ENCODE data around the gene PTPN7. TPM values are rescaled to one million over a fixed set of nuclear protein-coding genes. Genes with fewer than 3 reads are reported as not detected.
"Not testable (repeated sequence)": the region's sequence is repeated elsewhere in the genome, so short reads cannot be mapped to it uniquely, and the experiment has no call there.

Gene PTPN7
- total RNA-seq, 2 donors from 2014 or later: 119 to 198 TPM

- Mint-ChIP-seq H3K27ac (no peak overlapping the region), H3K36me3 (no peaks in the 10 kb centered on the region), H3K9me3 (no peaks in the 10 kb centered on the region)
- DNase-seq (ENCODE audit: low spot score in 2 of 2) (no peak), ATAC-seq (no peak)
Measured at GRCh38 chr1:202176949-202177927, 16.8 kb upstream of the PTPN7 start.

- ATAC-seq (no peak), DNase-seq (ENCODE audit: low spot score in 2 of 2) (no peak)
- H3K36me3 Mint-ChIP-seq: no peaks in the 10 kb centered on the region
Measured at GRCh38 chr1:202173993-202174392, 13.6 kb upstream of the PTPN7 start.

GRCh38 chr1:202172015-202172355, 11.6 kb upstream of the PTPN7 start:
- no peak overlapping the region for H3K27ac Mint-ChIP-seq
- H3K9me3 Mint-ChIP-seq: no peaks in the 10 kb centered on the region
- no peaks in the 10 kb centered on the region for H3K36me3 Mint-ChIP-seq
- ATAC-seq (peak; percentile 67 to 82), DNase-seq (ENCODE audit: low spot score in 2 of 2) (no peak)

More at GRCh38 chr1:202173993-202174392, 13.6 kb upstream of the PTPN7 start:
- Mint-ChIP-seq H3K27ac (peak overlapping the region in 1 of 2 donors; percentile 13), H3K9me3 (no peaks in the 10 kb centered on the region)

- Mint-ChIP-seq H3K36me3 (no peaks in the 10 kb centered on the region), H3K9me3 (no peaks in the 10 kb centered on the region), H3K27ac (no peak overlapping the region)
- DNase-seq (ENCODE audit: low spot score in 2 of 2) (no peak), ATAC-seq (peak; percentile 64 to 66)
Measured at GRCh38 chr1:202171292-202172014, 11.1 kb upstream of the PTPN7 start.

- DNase-seq (ENCODE audit: low spot score in 2 of 2) (no peak), ATAC-seq (peak in 1 of 2 donors; percentile 10)
- no peaks in the 10 kb centered on the region for H3K36me3 Mint-ChIP-seq
- no peaks in the 10 kb centered on the region for H3K9me3 Mint-ChIP-seq
- no peak overlapping the region for H3K27ac Mint-ChIP-seq
Measured at GRCh38 chr1:202170726-202171125, 10.3 kb upstream of the PTPN7 start.

- ATAC-seq (no peak), DNase-seq (ENCODE audit: low spot score in 2 of 2) (no peak)
- Mint-ChIP-seq H3K36me3 (no peaks in the 10 kb centered on the region), H3K27ac (no peak overlapping the region), H3K9me3 (no peaks in the 10 kb centered on the region)
Measured at GRCh38 chr1:202168861-202169260, 8.5 kb upstream of the PTPN7 start.

GRCh38 chr1:202167708-202168415, 7.5 kb upstream of the PTPN7 start:
- peak overlapping the region in 1 of 2 donors; percentile 58 for H3K27ac Mint-ChIP-seq
- no peaks in the 10 kb centered on the region for H3K9me3 Mint-ChIP-seq
- DNase-seq (ENCODE audit: low spot score in 2 of 2) (no peak), ATAC-seq (no peak)
- H3K36me3 Mint-ChIP-seq: no peaks in the 10 kb centered on the region

- H3K9me3 Mint-ChIP-seq; DNase-seq (ENCODE audit: low spot score in 2 of 2); H3K36me3 Mint-ChIP-seq; ATAC-seq: not testable (repeated sequence)
- H3K27ac Mint-ChIP-seq: peak overlapping the region in 1 of 2 donors; percentile 58
Measured at GRCh38 chr1:202167054-202167453, 6.7 kb upstream of the PTPN7 start.

GRCh38 chr1:202165942-202166843, 5.8 kb upstream of the PTPN7 start:
- DNase-seq (ENCODE audit: low spot score in 2 of 2): no peak
- Mint-ChIP-seq H3K36me3 (no peaks in the 10 kb centered on the region), H3K9me3 (no peaks in the 10 kb centered on the region), H3K27ac (peak overlapping the region in 1 of 2 donors; percentile 73)
- no peak for ATAC-seq

- peaks cover 3 to 6% of the 10 kb centered on the region in 2 donors for H3K36me3 Mint-ChIP-seq
- DNase-seq (ENCODE audit: low spot score in 2 of 2): no peak
- peak overlapping the region; percentile 73 to 85 for H3K27ac Mint-ChIP-seq
- peak; percentile 5 to 20 for ATAC-seq
- no peaks in the 10 kb centered on the region for H3K9me3 Mint-ChIP-seq
Measured at GRCh38 chr1:202165267-202165941, 5.0 kb upstream of the PTPN7 start.

GRCh38 chr1:202164271-202165037, 4.1 kb upstream of the PTPN7 start:
- peak; percentile 53 to 72 for ATAC-seq
- H3K9me3 Mint-ChIP-seq: no peaks in the 10 kb centered on the region
- peak in 1 of 2 donors; percentile 82 for DNase-seq (ENCODE audit: low spot score in 2 of 2)
- H3K36me3 Mint-ChIP-seq: peaks cover 12 to 16% of the 10 kb centered on the region in 2 donors
- peak overlapping the region; percentile 73 to 85 for H3K27ac Mint-ChIP-seq

- ATAC-seq: no peak
- no peak for DNase-seq (ENCODE audit: low spot score in 2 of 2)
- Mint-ChIP-seq H3K36me3 (peaks cover 21 to 24% of the 10 kb centered on the region in 2 donors), H3K9me3 (no peaks in the 10 kb centered on the region), H3K27ac (peak overlapping the region; percentile 82 to 100)
Measured at GRCh38 chr1:202163281-202164270, 3.2 kb upstream of the PTPN7 start.

- ATAC-seq (no peak), DNase-seq (ENCODE audit: low spot score in 2 of 2) (no peak)
- Mint-ChIP-seq H3K36me3 (peaks cover 27 to 31% of the 10 kb centered on the region in 2 donors), H3K27ac (peak overlapping the region; percentile 82 to 100), H3K9me3 (no peaks in the 10 kb centered on the region)
Measured at GRCh38 chr1:202162418-202163280, 2.2 kb upstream of the PTPN7 start.
